ENCODE data around the gene CBFA2T3. TPM values are rescaled to one million over a fixed set of nuclear protein-coding genes. Genes with fewer than 3 reads are reported as not detected.

The CBFA2T3 gene
- total RNA-seq, 1 experiment from 2014 or later = 2.9 TPM

DNA sequence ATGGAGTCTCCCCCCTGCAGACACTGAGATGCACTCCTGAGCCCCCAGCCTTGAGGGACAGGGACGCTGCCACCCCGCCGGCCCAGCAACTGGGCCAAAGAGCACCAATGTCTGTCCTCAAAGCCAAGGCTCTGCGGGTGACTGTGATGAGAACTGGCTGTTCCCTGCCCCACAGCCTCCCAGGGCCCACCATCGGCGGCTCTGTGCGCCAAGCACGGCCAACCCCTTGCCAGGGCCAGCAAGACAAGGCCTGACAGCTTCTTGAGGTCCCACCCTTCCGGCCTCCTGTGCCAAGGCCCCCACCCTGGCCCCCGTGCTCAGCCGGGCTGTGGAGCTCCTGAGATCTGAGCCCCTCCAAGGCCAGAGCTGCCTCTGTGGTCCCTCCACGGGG is 76.3 kb downstream of the CBFA2T3 start:
- Histone ChIP-seq H2BK15ac (ENCODE audit: low read depth, low read length) (no peak overlapping the region), H3K4me2 (ENCODE audit: insufficient read depth, insufficient read length, low read length) (no peak overlapping the region), H4K5ac (ENCODE audit: insufficient read length, low read depth, low read length) (no peak overlapping the region), H3K4ac (ENCODE audit: low read depth, low read length) (no peak overlapping the region), H4K8ac (replicated peaks; ENCODE audit: insufficient read length, low read depth, low read length) (no peak overlapping the region), H2BK20ac (ENCODE audit: low read depth, low read length, poor library complexity, severe bottlenecking) (no peak overlapping the region), H4K91ac (ENCODE audit: insufficient read length, low read depth, low read length) (no peak overlapping the region), H3K23ac (ENCODE audit: insufficient read length, low read depth, low read length) (no peak overlapping the region), H2BK120ac (ENCODE audit: low read depth, low read length, poor library complexity, severe bottlenecking) (no peak overlapping the region), H2BK5ac (ENCODE audit: insufficient read length, low read length) (no peak overlapping the region), H2BK12ac (ENCODE audit: insufficient read length, low read depth, low read length) (no peak overlapping the region), H3K9ac (ENCODE audit: extremely low read depth, insufficient read length, low read length) (no peak overlapping the region), H3K23me2 (ENCODE audit: insufficient read length, low read depth, low read length, poor library complexity, severe bottlenecking) (no peaks in the 10 kb centered on the region), H3K18ac (ENCODE audit: insufficient read length, low read depth, low read length) (no peak overlapping the region), H3K4me1 (ENCODE audit: insufficient read depth, low read length) (no peaks in the 10 kb centered on the region), H4K20me1 (ENCODE audit: control insufficient read depth, insufficient read depth, insufficient read length) (no peaks in the 10 kb centered on the region), H3K27me3 (ENCODE audit: insufficient read depth, low read length) (no peaks in the 10 kb centered on the region), H2AFZ (ENCODE audit: low read length) (no peak overlapping the region), H3K79me2 (ENCODE audit: insufficient read depth, low read length) (no peaks in the 10 kb centered on the region), H3K27ac (ENCODE audit: insufficient read length, low read depth, low read length) (no peak overlapping the region), H3T11ph (ENCODE audit: low read length) (no peak overlapping the region), H3K56ac (ENCODE audit: insufficient read length, low read depth, low read length) (no peak overlapping the region), H3K9me3 (ENCODE audit: control insufficient read depth, low read depth, low read length) (no peaks in the 10 kb centered on the region), H3K14ac (ENCODE audit: insufficient read depth, low read length) (no peak overlapping the region), H2AK5ac (ENCODE audit: insufficient read length, low read length) (no peak overlapping the region), H3K79me1 (ENCODE audit: insufficient read depth, low read depth, low read length, poor library complexity, severe bottlenecking) (no peaks in the 10 kb centered on the region)
- no CpG with 5 or more reads among the region's 12 CpGs for WGBS (ENCODE audit: extremely low coverage, insufficient read length, low lambda C conversion rate)
- no peaks in the 10 kb centered on the region for H3K36me3 Mint-ChIP-seq (ENCODE audit: insufficient read depth in 1 of 3, low read depth in 3 of 3)
- H3K27me3 Mint-ChIP-seq (ENCODE audit: low read depth) = no peaks in the 10 kb centered on the region
- no peak overlapping the region for H3K4me3 Mint-ChIP-seq
- H3K9me3 Mint-ChIP-seq = no peaks in the 10 kb centered on the region
- H3K27ac Mint-ChIP-seq = no peak overlapping the region
- TF ChIP-seq, protein P1, sequence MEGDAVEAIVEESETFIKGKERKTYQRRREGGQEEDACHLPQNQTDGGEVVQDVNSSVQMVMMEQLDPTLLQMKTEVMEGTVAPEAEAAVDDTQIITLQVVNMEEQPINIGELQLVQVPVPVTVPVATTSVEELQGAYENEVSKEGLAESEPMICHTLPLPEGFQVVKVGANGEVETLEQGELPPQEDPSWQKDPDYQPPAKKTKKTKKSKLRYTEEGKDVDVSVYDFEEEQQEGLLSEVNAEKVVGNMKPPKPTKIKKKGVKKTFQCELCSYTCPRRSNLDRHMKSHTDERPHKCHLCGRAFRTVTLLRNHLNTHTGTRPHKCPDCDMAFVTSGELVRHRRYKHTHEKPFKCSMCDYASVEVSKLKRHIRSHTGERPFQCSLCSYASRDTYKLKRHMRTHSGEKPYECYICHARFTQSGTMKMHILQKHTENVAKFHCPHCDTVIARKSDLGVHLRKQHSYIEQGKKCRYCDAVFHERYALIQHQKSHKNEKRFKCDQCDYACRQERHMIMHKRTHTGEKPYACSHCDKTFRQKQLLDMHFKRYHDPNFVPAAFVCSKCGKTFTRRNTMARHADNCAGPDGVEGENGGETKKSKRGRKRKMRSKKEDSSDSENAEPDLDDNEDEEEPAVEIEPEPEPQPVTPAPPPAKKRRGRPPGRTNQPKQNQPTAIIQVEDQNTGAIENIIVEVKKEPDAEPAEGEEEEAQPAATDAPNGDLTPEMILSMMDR (conservative IDR thresholded peaks at IDR 0.05) = no peak
- DNase-seq = no peak
- peaks cover 4 to 7% of the 10 kb centered on the region in 2 experiments; a peak in 3 of 4 replicates for H3K4me1 Mint-ChIP-seq

Data from H9 (cell line).